Activated T-cell treated with anti-CD3 and anti-CD28 coated beads, Interleukin-2, amount 50 U/mL, for 48 hours (primary cell): ENCODE data around the gene ACP4.

ENCODE experiments used
- DNase-seq, 2 experiments: peaks; one replicate each; pipeline ENCODE4 v3.0.0-alpha.2; 2020

ACP4 gene

DNA sequence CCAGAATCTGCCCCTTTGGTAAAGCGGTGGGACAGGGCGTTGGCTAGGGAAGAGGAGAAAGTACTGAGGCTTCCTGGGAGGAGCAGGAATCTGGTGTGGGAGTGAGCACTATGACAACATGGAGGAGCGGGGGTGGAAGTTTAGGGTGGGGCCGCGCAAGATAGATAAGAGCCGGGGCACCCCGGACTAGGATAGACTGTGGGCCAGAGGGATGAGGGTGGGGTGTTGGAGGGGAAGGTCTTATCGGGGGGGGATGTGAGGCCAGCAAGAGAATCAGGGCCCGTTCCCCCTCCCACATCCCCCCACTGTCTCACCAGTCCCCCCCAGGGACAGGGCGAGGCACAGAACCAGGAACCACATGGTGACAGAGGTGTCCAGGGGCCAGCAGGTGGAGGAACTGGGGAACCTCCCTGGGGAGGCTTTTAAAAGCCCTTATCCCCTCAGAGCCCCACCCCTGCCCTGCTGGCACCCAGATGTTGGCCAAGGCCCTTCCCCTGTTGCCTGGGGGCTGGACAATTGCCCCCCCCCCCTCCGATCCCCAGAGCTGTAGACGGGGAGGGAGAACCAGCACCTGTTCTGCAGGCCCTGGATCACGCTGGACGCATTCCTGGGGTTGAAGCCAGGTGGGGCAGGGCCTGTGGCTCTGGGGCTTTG is 33.3 kb downstream of the ACP4 start, which contains the start of gene KLK1:
Gene KLK1, minus strand, starts transcription at position 399 of the 654 bp plus-strand sequence. Its CDS starts 39 bp downstream, at position 360.
- no peak for DNase-seq

DNA sequence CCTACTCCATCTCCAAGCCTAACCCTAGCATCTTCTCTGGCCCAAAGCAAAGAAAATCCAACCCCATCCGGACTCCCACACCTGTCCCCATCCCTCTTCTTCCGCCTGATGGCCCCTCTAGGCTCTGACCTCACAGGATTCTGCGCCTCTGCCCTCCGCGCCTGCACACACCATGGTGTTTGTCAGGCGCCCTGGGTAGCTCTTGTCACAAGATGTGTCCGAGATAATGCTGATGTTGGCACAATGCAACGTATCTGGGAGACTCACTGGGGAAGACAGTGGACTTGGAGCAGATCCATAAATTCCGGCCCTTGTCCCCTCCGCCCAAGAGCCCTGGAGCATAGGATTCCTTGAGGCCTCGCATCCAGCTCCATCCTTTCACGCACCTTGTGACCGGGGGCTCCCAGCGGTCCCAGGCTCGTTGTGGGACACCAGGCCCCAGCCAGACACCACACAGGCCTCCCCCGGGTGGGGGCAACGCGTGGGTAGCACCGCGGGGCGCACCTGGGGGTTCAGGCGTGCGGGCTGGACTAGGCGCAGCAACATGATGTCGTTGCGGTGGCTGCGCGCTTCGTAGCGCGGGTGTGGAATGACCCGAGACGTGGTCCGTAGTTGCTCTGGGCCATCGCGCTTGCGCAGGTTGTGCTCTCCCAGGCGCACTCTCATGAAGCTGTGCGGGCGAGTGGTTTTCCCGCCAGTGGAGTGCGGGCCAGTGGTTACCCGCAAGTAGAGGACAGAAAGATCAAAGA is 36.5 kb downstream of the ACP4 start:
- DNase-seq: no peak

DNA sequence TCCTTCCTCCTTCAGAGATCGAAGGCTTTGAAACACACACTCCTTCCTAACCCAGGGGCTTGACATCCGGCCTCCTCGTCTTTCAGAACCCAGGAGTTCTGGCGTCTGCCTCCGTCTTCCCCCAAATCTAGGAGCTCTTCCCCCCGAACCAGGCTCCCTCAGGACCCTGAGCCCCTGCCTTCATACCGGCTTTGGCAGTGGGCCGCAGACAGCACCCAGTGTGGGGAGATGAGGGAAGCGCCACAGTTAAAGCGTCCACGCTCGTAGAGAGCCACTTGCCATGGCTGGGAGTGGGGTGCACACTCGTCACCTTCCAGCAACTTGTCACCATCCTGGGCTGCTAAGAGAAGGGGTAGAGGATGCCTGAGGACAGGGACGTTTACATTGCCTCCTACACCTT is 37.3 kb downstream of the ACP4 start:
- DNase-seq: no peak

DNA sequence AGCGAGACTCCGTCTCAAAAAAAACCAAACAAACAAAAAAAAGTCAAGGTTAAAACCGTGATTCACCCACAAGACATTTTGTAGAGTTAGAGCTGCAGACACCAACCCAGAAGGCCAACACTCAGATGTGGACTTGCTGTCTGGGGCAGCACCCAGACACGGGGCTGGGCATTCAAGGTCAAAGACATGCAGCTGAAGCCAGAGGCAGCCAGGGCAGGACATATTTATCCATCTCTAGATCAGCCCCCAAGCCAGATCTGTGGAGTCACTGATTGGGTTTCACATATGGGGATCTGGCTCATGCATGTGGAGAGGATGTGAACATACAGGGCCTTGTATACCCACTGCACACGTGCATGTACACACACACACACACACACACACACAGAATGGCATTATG is 39.6 kb downstream of the ACP4 start:
- DNase-seq: no peak

DNA sequence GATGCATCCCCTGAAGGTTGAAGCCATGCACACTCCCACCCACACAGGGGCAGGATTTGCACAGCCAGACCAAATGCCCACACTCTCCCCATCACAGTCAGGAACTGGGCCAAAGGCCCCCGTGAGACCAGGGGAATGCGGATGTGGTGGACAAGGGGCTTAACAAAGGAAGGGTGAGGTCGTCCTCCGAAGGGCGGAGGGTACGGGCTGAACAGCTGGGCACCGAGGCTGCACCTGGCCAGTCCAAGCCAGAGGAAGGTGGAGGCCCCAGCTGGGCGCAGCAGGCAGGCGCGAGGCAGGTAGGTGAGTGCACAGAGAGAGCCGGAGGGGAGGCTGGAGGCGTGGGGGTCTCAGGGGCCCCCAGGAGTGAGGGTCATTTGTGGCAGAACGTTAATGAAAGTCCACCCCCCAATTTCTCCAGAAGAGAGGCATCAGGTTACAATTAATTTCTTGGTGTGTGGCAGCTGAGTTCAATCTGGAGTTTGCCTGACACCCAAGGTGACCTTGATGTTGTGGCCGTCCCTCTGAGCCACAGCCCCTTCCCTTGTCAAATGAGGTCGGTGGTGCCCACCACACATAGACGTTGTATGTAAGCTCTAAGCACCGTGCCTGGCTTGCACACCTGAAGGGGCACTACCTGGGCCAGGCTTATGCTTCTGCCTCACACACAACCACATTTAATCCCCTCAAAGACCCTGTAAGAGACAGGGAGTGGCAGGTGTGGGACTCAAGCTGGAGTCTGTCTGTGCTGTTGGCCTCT is 40.2 kb downstream of the ACP4 start:
- DNase-seq: no peak

DNA sequence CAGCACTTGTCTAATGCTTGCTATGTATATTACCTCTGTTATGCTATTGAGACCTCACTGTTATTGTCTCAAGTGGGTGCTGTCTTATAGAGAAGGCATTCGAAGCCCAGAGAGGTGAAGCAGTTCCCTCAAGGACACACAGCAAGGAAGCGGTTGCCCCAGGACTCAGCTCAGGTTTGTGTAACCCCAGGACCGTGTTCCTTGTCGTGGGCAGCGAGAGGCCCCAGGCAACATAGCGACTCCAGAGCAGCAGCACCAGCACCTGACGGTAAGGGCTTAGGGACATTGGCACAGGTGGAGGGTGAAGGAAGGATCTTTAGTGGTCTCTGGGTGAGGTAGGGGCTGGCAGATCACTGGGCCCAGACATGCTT is 40.8 kb downstream of the ACP4 start:
- DNase-seq: no peak

DNA sequence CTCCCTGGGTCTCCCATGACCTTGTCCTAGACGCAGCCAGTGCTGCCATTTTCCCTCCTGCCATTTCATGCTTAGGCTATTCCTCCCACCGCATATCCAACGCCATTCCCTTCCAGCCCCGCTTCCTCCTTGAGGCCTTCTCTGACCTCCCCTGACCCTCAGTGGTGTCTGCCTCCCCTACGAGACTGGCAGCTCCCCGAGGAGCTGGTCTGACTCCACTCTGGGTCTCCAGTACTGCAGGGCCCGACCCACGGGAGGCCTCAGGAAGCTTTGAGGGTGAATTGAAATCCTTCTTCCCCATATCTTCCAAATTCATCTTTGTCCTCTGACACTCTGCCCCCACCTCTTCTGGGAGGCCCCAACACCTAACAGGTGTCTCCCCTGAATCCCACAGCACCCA is 42.5 kb downstream of the ACP4 start:
- no peak for DNase-seq

DNA sequence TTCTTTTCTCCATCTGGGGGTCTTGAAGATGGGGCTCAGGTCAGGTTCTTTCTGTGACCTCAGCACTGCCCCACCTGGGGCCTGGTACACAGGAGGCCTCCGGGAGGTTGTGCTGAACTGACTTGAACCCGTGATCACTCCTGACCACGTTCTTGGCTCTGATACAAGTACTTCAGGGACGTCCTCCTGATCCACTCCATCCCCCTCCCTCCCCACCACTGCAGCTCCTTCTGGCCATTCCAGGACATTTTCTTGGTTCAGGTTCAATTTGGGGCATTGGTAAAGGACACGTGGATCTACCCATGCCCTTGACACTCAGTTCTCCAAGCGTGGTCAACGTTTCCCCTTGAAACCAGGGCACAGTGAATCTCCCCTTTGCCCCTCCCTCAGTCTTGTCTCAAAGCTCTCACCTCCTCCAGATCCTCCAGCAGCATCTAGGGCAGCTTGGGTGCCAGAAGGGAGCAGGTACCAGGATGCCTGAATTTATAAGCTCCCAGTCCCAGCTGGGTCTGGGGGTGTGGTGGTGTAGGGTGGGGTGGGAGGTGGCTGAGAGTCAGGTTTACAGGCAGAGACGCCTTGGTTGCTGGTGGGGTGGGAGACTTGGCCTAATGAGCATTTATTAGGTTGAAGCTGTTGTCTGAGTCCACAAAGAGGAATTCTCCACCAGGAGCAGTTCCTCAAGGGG is 43.0 kb downstream of the ACP4 start, which contains the start of gene KLK15:
Gene KLK15, minus strand, starts transcription at position 458 of the 685 bp plus-strand sequence. CDS start 2,082 bp downstream, outside the sequence.
- no peak for DNase-seq

DNA sequence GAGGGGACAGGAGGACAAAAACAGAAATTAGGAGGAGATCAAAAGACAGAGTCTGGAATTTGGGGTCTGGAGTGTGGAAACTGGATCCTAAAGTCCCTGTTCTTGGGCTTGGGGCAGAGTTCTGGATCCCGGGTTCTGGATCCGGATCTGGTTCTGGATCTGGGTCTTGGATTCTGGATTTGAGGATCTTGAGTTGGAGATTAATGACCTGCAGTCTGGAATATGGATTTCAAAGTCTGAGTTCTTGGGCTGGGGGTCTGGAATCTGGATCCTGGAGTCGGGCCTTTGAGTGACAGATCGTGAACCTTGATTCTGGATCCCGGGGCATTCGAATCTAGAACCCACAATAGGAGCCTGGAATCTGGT is 43.6 kb downstream of the ACP4 start:
- no peak for DNase-seq

DNA sequence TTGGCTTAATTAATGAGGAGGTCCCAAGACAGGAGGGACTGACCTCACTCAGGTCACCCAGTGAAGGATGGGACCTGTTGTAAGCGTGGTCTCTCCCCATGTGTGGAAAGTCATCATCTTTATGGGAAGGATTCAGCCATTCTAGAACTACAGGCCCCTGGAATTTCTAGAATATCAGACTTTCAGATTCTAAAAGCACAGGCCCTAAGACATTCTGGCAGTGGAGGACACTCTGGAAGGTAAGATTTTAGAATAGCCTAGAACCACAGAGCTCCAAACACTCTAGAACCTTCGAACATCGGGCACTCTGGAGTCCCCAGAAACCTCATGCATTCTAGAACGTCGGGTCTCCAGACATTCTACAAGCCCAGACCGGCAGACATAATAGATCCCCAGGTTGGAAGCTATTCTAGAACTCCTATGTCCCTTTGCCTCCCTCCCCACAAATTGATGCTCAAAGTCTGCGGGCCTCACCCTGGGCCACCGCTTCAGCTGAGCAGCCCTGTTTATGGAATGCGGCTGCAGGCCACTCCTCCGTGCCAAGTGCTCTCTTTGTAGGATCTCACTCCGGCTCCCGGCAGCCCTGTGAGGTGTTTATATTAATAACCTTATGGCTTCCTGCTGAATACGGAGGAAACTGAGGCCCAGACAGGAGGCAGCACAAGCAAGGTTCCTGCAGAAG is 45.0 kb downstream of the ACP4 start:
- no peak for DNase-seq

DNA sequence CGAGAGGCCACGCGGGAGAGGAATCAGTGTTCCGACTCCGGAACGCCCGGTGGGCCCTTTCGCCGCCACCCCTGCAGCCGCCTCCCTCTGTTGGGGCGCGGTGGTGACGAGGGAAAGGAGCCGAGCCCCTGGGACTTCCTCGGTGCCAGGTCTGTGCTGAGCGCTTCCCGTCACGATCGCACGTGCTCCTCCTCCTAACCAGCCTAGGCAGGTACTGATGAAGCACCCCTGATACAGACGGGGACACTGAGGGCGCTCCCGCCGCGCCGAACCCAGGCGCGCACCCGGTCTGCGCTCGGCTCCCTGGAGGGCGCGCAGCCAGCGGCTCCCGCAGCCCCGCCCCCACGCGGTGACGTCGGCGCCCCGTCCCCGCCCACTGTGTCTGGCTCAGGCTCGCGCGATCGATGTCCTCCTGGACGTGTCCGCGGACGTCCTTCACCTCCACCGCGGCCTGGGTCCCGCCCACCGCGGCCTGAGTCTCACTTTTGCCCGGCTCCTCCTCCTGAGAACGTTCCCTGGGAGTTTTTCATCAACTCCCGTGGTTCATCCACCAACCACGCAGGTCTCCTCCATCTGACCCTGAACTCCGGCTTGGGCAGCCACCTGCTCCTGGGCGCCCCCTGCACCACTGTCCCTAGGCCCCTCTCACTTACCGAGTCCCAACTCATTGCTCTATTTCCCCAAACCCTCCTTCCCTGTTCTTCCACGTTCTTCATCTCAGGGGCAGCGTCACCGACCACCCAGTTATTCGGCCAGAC is 45.7 kb downstream of the ACP4 start:
- peak; percentile 83 to 87 for DNase-seq

DNA sequence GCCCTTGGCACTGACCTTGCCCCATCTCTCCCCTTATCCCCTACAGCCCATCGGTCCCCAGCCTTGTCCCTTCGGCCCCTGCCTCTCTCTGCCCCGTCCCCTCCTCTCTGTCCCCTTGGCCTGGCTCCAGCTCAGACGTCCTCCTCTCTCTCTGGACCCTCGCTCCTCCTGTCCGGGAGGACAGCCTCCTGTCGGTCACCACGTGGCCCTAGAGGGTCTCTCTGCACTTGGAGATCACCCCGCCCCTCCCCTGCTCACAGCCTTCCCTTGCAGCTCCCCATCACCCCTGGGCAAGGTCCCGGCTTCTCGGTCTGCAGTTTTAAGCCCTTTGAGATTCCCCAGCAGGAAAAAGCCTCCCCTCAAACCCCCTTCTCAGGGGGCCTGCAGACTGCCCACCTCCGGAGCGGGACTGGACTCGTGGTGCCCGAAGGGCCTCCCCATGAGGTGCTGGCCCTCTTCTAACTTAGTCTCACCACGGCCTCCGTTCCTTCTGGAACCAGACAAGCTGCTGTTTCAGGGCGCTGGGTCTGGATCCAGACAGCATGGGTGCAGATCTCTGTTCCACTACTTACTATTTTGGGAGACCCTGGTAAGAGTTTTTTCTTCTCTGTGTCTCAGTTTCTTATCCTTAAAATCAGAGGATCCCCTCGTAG is 46.5 kb downstream of the ACP4 start:
- no peak for DNase-seq

DNA sequence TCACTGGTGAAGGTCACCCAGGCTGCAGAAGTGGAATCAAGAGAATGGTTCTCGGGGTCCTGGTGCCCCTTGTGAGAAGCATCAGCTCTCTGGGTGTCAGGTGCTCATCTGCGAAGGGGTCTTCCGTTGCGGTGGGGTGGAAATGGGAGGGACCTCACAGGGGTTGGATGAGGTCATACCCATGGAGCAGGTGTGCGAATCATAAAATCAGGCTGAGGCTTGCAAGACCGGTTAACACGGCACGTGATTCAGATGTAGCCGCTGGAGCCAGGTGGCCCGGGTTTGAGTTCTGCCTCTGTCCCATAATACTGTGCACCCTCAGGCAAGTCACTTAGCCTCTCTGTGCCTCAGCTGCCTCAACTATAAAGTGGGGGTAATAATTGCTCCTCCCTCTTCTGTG is 47.1 kb downstream of the ACP4 start:
- no peak for DNase-seq

DNA sequence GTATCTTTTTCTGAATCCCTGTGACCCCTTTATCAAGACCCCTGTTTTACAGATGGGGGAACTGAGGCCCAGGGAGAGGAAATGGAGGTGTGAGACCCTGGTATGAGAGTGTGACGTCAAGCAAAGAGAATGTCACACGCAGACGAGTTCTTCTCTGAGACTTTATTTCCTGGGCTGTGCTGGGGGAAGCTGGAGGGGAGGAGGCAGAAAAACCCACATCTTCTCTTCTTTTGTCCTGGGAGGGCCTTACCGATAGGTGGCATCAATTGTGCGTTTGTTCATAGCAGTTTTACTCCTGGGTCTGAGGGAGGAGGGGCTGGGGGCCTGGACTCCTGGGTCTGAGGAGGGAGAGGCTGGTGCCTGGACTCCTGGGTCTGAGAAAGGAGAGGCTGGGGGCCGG is 48.0 kb downstream of the ACP4 start:
- DNase-seq: no peak

DNA sequence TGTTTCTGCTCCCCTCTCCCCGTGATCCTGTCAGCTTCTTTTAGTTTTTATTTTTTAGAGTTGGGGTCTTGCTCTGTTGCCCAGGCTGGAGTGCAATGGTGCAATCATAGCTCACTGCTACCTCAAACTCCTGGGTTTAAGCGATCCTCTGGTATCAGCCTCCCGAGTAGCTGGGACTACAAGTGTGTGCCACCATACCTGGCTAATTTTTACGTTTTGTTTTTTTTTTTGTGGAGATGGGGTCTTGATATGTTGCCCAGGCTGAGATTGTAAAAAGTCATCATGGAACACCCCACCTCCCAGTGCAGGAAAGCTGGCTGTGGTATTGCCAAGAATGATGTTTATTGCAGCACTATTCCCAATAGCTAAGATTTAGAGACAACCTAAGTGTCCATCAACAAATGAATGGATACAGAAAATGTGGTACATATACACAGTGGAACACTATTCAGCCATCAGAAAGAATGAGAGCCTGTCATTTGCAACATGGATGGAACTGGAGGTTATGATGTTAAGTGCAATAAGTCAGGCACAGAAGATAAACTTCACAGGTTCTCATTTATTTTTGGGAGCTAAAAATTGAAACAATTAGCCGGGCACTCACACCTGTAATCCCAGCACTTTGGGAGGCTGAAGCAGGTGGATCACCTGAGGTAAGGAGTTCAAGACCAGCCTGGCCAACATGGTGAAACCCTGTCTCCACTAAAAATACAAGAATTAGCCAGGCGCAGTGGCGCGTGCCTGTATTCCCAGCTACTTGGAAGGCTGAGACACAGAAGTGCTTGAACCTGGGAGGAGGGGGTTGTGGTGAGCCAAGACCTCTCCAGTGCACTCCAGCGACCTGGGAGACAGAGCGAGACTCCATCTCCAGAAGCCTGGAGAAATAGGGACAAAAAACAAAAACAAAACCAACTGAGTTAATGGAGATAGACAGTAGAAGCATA is 49.8 kb downstream of the ACP4 start:
- no peak for DNase-seq

DNA sequence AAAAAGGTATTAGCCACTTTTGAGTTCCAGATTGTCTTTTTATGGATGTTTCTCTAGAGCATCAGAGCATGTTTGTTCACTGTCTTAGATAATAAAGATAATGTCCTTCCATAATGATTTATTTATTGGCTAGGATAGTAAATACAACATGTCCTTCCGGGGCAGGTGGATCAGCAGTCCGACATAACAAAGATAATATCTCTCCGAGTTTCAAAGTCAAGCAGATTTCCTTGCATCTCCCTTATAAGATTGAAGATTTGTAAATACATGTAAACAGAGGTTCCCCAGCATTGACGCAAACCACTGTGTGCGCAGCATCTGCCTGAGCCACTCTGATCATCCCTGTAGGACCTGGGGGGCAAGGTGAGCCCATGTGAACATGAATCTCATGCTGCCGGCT is 51.9 kb downstream of the ACP4 start:
- DNase-seq: no peak

DNA sequence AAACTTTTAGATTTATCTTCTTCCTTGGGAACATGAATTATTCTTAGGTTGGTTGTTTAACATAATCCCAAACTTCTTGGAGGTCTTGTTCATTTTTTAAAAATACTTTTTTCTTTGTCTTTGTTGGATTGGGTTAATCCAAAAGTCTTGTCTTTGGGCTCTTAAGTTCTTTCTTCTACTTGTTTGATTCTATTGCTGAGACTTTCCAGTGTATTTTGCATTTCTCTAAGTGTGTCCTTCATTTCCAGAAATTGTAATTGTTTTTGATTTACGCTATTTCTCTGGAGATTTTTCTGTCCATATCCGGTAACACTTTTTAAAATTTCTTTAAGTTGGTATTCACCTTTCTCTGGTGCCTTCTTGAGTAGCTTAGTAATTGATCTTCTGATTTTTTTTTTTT is 53.0 kb downstream of the ACP4 start:
- no peak for DNase-seq

DNA sequence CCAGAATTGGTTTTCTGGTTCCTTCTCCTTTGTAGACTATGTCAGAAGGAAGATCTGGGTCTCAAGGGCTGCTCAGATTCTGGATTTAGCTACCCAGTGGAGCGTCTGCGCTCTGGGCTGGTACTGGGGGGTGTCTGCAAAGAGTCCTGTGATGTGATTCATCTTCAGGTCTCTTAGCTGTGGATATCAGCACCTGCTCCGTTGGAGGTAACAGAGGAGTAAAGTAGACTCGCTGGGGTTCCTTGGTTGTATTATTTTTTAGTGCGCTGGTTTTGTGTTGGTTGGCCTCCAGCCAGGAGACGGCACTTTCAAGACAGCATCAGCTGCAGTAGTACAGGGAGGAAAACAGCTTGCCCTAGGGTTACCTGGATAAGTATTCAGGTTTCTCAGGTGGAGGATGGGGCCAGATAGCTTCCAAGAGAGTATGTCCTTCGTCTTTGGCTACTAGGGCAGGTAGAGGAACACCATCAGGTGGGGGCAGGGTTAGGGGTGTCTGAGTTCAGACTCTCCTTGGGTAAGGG is 53.5 kb downstream of the ACP4 start:
- no peak for DNase-seq

DNA sequence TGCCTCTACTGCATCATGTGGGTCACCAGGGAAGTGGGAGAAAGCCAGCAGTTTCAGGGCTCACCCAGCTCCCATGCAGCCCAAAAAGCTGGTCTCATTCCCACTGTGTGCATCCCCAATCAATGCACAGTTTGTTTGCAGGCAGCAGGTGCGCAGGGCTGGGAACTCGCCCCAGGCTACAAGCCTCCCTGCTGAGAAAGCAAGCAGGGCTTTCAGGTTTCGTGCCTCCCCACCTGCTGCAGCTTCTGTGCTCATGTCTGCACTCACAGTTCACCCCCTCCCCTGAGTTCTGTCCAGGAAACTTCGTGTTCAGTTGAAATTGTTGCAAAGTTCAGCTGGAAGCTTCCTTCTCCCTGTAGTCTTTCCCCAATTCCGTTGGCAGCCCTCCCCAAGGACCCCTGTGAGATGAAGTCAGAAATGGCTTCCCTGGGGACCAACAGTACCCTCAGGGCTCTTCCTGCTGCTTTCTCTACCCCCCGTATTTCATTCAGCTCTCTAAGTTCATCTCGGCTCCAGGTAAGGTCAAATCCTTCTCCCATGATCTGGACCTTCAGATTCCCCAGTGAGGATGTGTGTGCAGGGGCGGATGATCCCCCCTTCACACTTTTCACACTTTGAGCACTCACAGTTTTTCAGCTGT is 54.2 kb downstream of the ACP4 start:
- DNase-seq: no peak
